ENCODE data around the gene NSUN3. TPM values are rescaled to one million over a fixed set of nuclear protein-coding genes. Genes with fewer than 3 reads are reported as not detected.

NSUN3 gene
- total and polyA plus RNA-seq, 2 donors (not counting 1 experiment from before 2014, with no cell fraction given) = 6.5 to 25.7 TPM

- POLR2A ChIA-PET = no interaction called here
- Mint-ChIP-seq H3K4me3 (no peak overlapping the region), H3K9me3 (ENCODE audit: insufficient read depth) (no peaks in the 10 kb centered on the region), H3K27me3 (no peaks in the 10 kb centered on the region), H3K27ac (no peak overlapping the region), H3K4me1 (peaks cover 8% of the 10 kb centered on the region)
- no peaks in the 10 kb centered on the region for H3K79me2 ChIP-seq (ENCODE audit: control insufficient read depth, insufficient read depth, low read length)
- ATAC-seq (ENCODE audit: low read depth) (no peak), DNase-seq (no peak)
- H4K20me1 ChIP-seq (ENCODE audit: control insufficient read depth, insufficient read depth, low read length, poor library complexity, severe bottlenecking) = no peaks in the 10 kb centered on the region
- TF ChIP-seq EZH2 (IDR thresholded peaks at IDR 0.05; ENCODE audit: borderline replicate concordance, insufficient read depth, low read depth, low read length, poor library complexity, severe bottlenecking) (no peak), CTCF (IDR thresholded peaks at IDR 0.05) (no peak)
- H3K36me3 ChIP-seq (replicated peaks in 1 of 2; ENCODE audit: control extremely low read depth in 1 of 2, control insufficient read depth in 1 of 2, extremely low read depth in 1 of 2, insufficient read depth in 2 of 2, low read length in 1 of 2) = no peaks in the 10 kb centered on the region
- no CpG with 5 or more reads among the region's 1 CpG for WGBS (ENCODE audit: insufficient coverage)
- no peaks in the 10 kb centered on the region for H3K27me3 ChIP-seq (replicated peaks in 1 of 4; ENCODE audit: control extremely low read depth in 1 of 4, control insufficient read depth in 3 of 4, insufficient read depth in 4 of 4, low read length in 3 of 4)
- no peak overlapping the region for H3K4me3 ChIP-seq (ENCODE audit: control extremely low read depth in 1 of 5, extremely low read depth in 1 of 5, insufficient read depth in 1 of 5, low read depth in 2 of 5, low read length in 4 of 5)
- H2AFZ ChIP-seq (ENCODE audit: insufficient read depth, low read depth, low read length, poor library complexity, severe bottlenecking) = no peak overlapping the region
- H3K4me1 ChIP-seq (ENCODE audit: control insufficient read depth in 2 of 2, insufficient read depth in 2 of 2, low read length in 2 of 2) = no peaks in the 10 kb centered on the region
- H3K9ac ChIP-seq (ENCODE audit: low read length) = no peak overlapping the region
- intact Hi-C loops (cut with micrococcal nuclease) = no loop called here
- H3K4me2 ChIP-seq (replicated peaks; ENCODE audit: low read depth, low read length, poor library complexity, severe bottlenecking) = no peak overlapping the region
- CTCF ChIA-PET = no interaction called here
- H3K9me3 ChIP-seq (ENCODE audit: control extremely low read depth in 1 of 3, control insufficient read depth in 2 of 3, insufficient read depth in 1 of 3, low read length in 2 of 3) = no peaks in the 10 kb centered on the region
- no peak overlapping the region for H3K27ac ChIP-seq (ENCODE audit: low read length in 2 of 2)
Observed at GRCh38 chr3:94015025-94015424, 47.8 kb upstream of the NSUN3 start.

DNA sequence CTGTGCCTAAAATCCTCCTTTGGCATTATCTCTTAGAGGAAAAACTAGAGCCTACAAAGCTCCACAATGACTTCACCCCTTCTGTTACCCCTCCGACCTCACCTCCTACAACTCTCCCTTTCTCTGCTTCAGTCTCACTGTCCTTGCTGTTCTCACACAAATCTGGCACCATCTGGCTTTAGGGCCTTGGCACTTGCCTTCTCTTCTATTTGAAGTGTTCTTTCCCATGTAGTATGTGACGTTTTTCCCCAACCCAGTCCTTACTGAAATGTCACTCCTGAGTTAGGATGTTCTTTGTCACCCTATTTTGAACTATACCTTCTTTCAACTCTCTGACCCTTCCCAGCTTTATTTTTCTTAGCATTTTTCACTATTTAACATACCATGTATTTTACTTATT, 43.2 kb upstream of the NSUN3 start:
- H3K4me1 Mint-ChIP-seq = peaks cover 6% of the 10 kb centered on the region
- H3K27ac ChIP-seq (ENCODE audit: low read length in 2 of 2) = no peak overlapping the region
- ChIA-PET POLR2A (no interaction called here), CTCF (interaction anchor here (0.5 kb wide), 1 partner anchor 12 kb away, joined by 3 read pairs; no protein-coding TSS in a partner anchor)
- H3K4me2 ChIP-seq (replicated peaks; ENCODE audit: low read depth, low read length, poor library complexity, severe bottlenecking) = no peak overlapping the region
- no peak overlapping the region for H3K27ac Mint-ChIP-seq
- 100% methylated on average over 1 of the region's 2 CpGs for WGBS (ENCODE audit: insufficient coverage)
- no peaks in the 10 kb centered on the region for H3K36me3 ChIP-seq (replicated peaks in 1 of 2; ENCODE audit: control extremely low read depth in 1 of 2, control insufficient read depth in 1 of 2, extremely low read depth in 1 of 2, insufficient read depth in 2 of 2, low read length in 1 of 2)
- no peak for DNase-seq
- H3K27me3 Mint-ChIP-seq = no peaks in the 10 kb centered on the region
- no peaks in the 10 kb centered on the region for H3K4me1 ChIP-seq (ENCODE audit: control insufficient read depth in 2 of 2, insufficient read depth in 2 of 2, low read length in 2 of 2)
- intact Hi-C loops (cut with micrococcal nuclease) = no loop called here
- H3K9ac ChIP-seq (ENCODE audit: low read length) = no peak overlapping the region
- no peak overlapping the region for H2AFZ ChIP-seq (ENCODE audit: insufficient read depth, low read depth, low read length, poor library complexity, severe bottlenecking)
- H3K4me3 Mint-ChIP-seq = no peak overlapping the region
- H3K9me3 Mint-ChIP-seq (ENCODE audit: insufficient read depth) = no peaks in the 10 kb centered on the region
- no peak overlapping the region for H3K4me3 ChIP-seq (ENCODE audit: control extremely low read depth in 1 of 5, extremely low read depth in 1 of 5, insufficient read depth in 1 of 5, low read depth in 2 of 5, low read length in 4 of 5)
- no peak for ATAC-seq (ENCODE audit: low read depth)
- H3K79me2 ChIP-seq (ENCODE audit: control insufficient read depth, insufficient read depth, low read length) = no peaks in the 10 kb centered on the region
- H3K9me3 ChIP-seq (ENCODE audit: control extremely low read depth in 1 of 3, control insufficient read depth in 2 of 3, insufficient read depth in 1 of 3, low read length in 2 of 3) = no peaks in the 10 kb centered on the region
- TF ChIP-seq CTCF (IDR thresholded peaks at IDR 0.05) = no peak
- H3K27me3 ChIP-seq (replicated peaks in 1 of 4; ENCODE audit: control extremely low read depth in 1 of 4, control insufficient read depth in 3 of 4, insufficient read depth in 4 of 4, low read length in 3 of 4) = no peaks in the 10 kb centered on the region
- H4K20me1 ChIP-seq (ENCODE audit: control insufficient read depth, insufficient read depth, low read length, poor library complexity, severe bottlenecking) = no peaks in the 10 kb centered on the region
